Liver (tissue), 9 donors: ENCODE data around the gene CHPF2. TPM values are rescaled to one million over a fixed set of nuclear protein-coding genes. Genes with fewer than 3 reads are reported as not detected.

Source experiments
- DNase-seq: peaks from one replicate; pipeline ENCODE4 v3.0.0-alpha.2; 2017; ENCODE audit warnings: low spot score
- H3K27ac ChIP-seq, 2 donors: one replicate each; pipeline ENCODE4 v1.7.0; 2013; ENCODE audit warnings: inconsistent platforms in 2 of 2, low read length in 2 of 2, control low read depth in 1 of 2, low read depth in 1 of 2, mild to moderate bottlenecking in 1 of 2
- H3K27me3 ChIP-seq, 4 donors: one replicate each; pipeline versions ENCODE4 v1.6.1 to v1.7.0; 2013; ENCODE audit warnings: low read length in 3 of 4, inconsistent platforms in 1 of 4, mild to moderate bottlenecking in 1 of 4, moderate library complexity in 1 of 4; ENCODE audit not compliant: control insufficient read depth in 4 of 4, insufficient read depth in 4 of 4
- H3K36me3 ChIP-seq, 4 donors: one replicate each; pipeline versions ENCODE4 v1.6.1 to v1.7.0; 2013; ENCODE audit warnings: low read length in 3 of 4, mild to moderate bottlenecking in 3 of 4, low read depth in 1 of 4, moderate library complexity in 1 of 4; ENCODE audit not compliant: control insufficient read depth in 4 of 4, insufficient read depth in 3 of 4
- H3K4me1 ChIP-seq, 4 donors: one replicate each; pipeline versions ENCODE4 v1.6.1 to v1.7.0; 2013; ENCODE audit warnings: low read length in 3 of 4, mild to moderate bottlenecking in 3 of 4, moderate library complexity in 1 of 4; ENCODE audit not compliant: control insufficient read depth in 4 of 4, insufficient read depth in 4 of 4
- H3K4me3 ChIP-seq, 3 donors: one replicate each; pipeline versions ENCODE4 v1.6.1 to v1.7.0; 2013; ENCODE audit warnings: low read length in 3 of 3, control low read depth in 1 of 3, low read depth in 1 of 3, mild to moderate bottlenecking in 1 of 3
- H3K9ac ChIP-seq, 2 donors: one replicate each; pipeline ENCODE4 v1.7.0; 2013; ENCODE audit warnings: low read length in 2 of 2, mild to moderate bottlenecking in 2 of 2, moderate library complexity in 2 of 2, control low read depth in 1 of 2, low read depth in 1 of 2
- H3K9me3 ChIP-seq, 4 donors: one replicate each; pipeline versions ENCODE4 v1.6.1 to v1.7.0; 2013; ENCODE audit warnings: low read length in 3 of 4; ENCODE audit not compliant: control insufficient read depth in 4 of 4
- ATF3 ChIP-seq: IDR thresholded peaks from 2 replicates; pipeline ENCODE4 v1.6.1; 2016; ENCODE audit warnings: antibody characterized with exemption
- CTCF ChIP-seq: fragments of 150-350 bp; IDR thresholded peaks from 2 replicates; pipeline ENCODE4 v1.5.1; 2017; ENCODE audit warnings: improper control_type of control experiment, low read depth, low read length; ENCODE audit not compliant: missing input control
- FOXA1 ChIP-seq: IDR thresholded peaks from 2 replicates; pipeline ENCODE4 v1.6.1; 2016; ENCODE audit warnings: antibody characterized with exemption
- GABPA ChIP-seq, 2 donors: IDR thresholded peaks in 1 of 2; conservative IDR thresholded peaks in 1 of 2; 2 replicates each; pipeline ENCODE4 v1.6.1; 2016; ENCODE audit warnings: antibody characterized with exemption in 2 of 2, mild to moderate bottlenecking in 1 of 2, moderate library complexity in 1 of 2
- HNF4G ChIP-seq: IDR thresholded peaks from 2 replicates; pipeline ENCODE4 v1.6.1; 2016; ENCODE audit warnings: antibody characterized with exemption
- JUND ChIP-seq, 2 donors: IDR thresholded peaks; 2 replicates each; pipeline ENCODE4 v1.6.1; 2016; ENCODE audit warnings: antibody characterized with exemption in 2 of 2
- MAX ChIP-seq: IDR thresholded peaks from 2 replicates; pipeline ENCODE4 v1.6.1; 2016; ENCODE audit warnings: antibody characterized with exemption
- NR2F2 ChIP-seq: IDR thresholded peaks from 2 replicates; pipeline ENCODE4 v1.6.1; 2016; ENCODE audit warnings: antibody characterized with exemption
- RAD21 ChIP-seq, 2 donors: IDR thresholded peaks; 2 replicates each; pipeline ENCODE4 v1.6.1; 2016; ENCODE audit warnings: antibody characterized with exemption in 2 of 2, mild to moderate bottlenecking in 2 of 2
- RXRA ChIP-seq, 2 donors: IDR thresholded peaks; 2 replicates each; pipeline ENCODE4 v1.6.1; 2017 to 2018; ENCODE audit warnings: antibody characterized with exemption in 2 of 2, mild to moderate bottlenecking in 1 of 2
- SP1 ChIP-seq: IDR thresholded peaks from 2 replicates; pipeline ENCODE4 v1.6.1; 2018; ENCODE audit warnings: antibody characterized with exemption, mild to moderate bottlenecking
- TAF1 ChIP-seq: conservative IDR thresholded peaks from 2 replicates; pipeline ENCODE4 v1.6.1; 2016; ENCODE audit warnings: antibody characterized with exemption, mild to moderate bottlenecking
- YY1 ChIP-seq: IDR thresholded peaks from 2 replicates; pipeline ENCODE4 v1.6.1; 2016; ENCODE audit warnings: antibody characterized with exemption, mild to moderate bottlenecking
- ZBTB33 ChIP-seq: IDR thresholded peaks from 2 replicates; pipeline ENCODE4 v1.6.1; 2016; ENCODE audit warnings: antibody characterized with exemption
- WGBS: extraction: QIAGEN DNeasy Blood & Tissue Kit; methylation state at CpG from one replicate; pipeline ENCODE4 v1.1.7; 2013; 5-methylcytosine and 5-hydroxymethylcytosine counted together
- polyA plus RNA-seq, 2 donors: library from polyadenylated mRNA; stranded (reverse) in 1 of 2; unstranded in 1 of 2; fragments of 200-250 nt in 1 of 2; fragments of >200 nt in 1 of 2; fragmentation: Nextera tagmentation in 1 of 2; extraction: Ambion mirVana in 1 of 2; gene quantifications; one replicate each; pipeline versions ENCODE4 v1.2.1 to v1.2.3, GENCODE V29; 2013 to 2015
- total RNA-seq, 2 donors: library from RNA; depleted of rRNA; stranded (reverse); fragments of >200 nt; gene quantifications; one replicate each; pipeline ENCODE4 v1.2.3, GENCODE V29; 2014
- donor health status: healthy.
- donor health status: healthy.
- donor health status: healthy.
- donor health status: healthy.
- donor health status: healthy.

CHPF2 gene
- total and polyA plus RNA-seq, 4 donors, result 4.1 to 19.7 (median 18.1) TPM

GRCh38 chr7:151211155-151211772 is 21.0 kb upstream of the CHPF2 start:
- peaks cover 17 to 36% (median 24%) of the 10 kb centered on the region in 4 donors for H3K36me3 ChIP-seq
- WGBS, result 87% methylated on average over 3 of the region's 3 CpGs
- TF ChIP-seq NR2F2, result no peak
- no peak for TF ChIP-seq FOXA1
- TF ChIP-seq GABPA (IDR thresholded peaks at IDR 0.05 in 1 of 2, conservative IDR thresholded peaks at IDR 0.05 in 1 of 2), result no peak
- TF ChIP-seq ATF3, result no peak
- H3K27me3 ChIP-seq, result peaks cover 0 to 4% (median 0%) of the 10 kb centered on the region in 4 donors
- DNase-seq, result no peak
- H3K9me3 ChIP-seq, result no peaks in the 10 kb centered on the region
- H3K27ac ChIP-seq, result no peak overlapping the region
- H3K4me3 ChIP-seq, result no peak overlapping the region
- no peaks in the 10 kb centered on the region for H3K4me1 ChIP-seq
- H3K9ac ChIP-seq, result no peak overlapping the region

GRCh38 chr7:151212626-151213025 is 19.7 kb upstream of the CHPF2 start:
- WGBS, result 91% methylated on average over 5 of the region's 5 CpGs
- no peak for DNase-seq
- Histone ChIP-seq H3K4me1 (no peaks in the 10 kb centered on the region), H3K4me3 (no peak overlapping the region), H3K9me3 (no peaks in the 10 kb centered on the region), H3K27me3 (no peaks in the 10 kb centered on the region), H3K9ac (no peak overlapping the region), H3K36me3 (peaks cover 21 to 49% (median 29%) of the 10 kb centered on the region in 4 donors), H3K27ac (no peak overlapping the region)
- TF ChIP-seq MAX (no peak), RXRA (IDR thresholded peaks at IDR 0.05) (no peak), FOXA1 (no peak)

GRCh38 chr7:151213826-151214225 is 18.5 kb upstream of the CHPF2 start:
- Histone ChIP-seq H3K36me3 (peaks cover 31 to 61% (median 39%) of the 10 kb centered on the region in 4 donors), H3K27me3 (no peaks in the 10 kb centered on the region), H3K9ac (no peak overlapping the region), H3K4me1 (no peaks in the 10 kb centered on the region), H3K4me3 (no peak overlapping the region), H3K27ac (no peak overlapping the region), H3K9me3 (no peaks in the 10 kb centered on the region)
- DNase-seq, result no peak
- WGBS, result 88% methylated on average over 3 of the region's 3 CpGs
- TF ChIP-seq ATF3 (no peak), FOXA1 (no peak), SP1 (no peak), RXRA (IDR thresholded peaks at IDR 0.05) (no peak), HNF4G (no peak), NR2F2 (no peak), RAD21 (IDR thresholded peaks at IDR 0.05) (no peak), CTCF (no peak), TAF1 (no peak), ZBTB33 (no peak), YY1 (no peak), JUND (IDR thresholded peaks at IDR 0.05) (no peak)
